Astrocyte of the spinal cord (primary cell): ENCODE data around the gene MTHFD1.

Source experiments
- DNase-seq: peaks from one replicate; pipeline ENCODE4 v3.0.0; 2011; ENCODE audit warnings: low read depth, low spot score
- H3K4me3 ChIP-seq: 2 replicates; pipeline ENCODE4 v1.5.1; 2011; ENCODE audit warnings: low read depth, mild to moderate bottlenecking, low read length, moderate library complexity
- CTCF ChIP-seq: IDR thresholded peaks from 2 replicates; pipeline ENCODE4 v1.5.1; 2012; ENCODE audit warnings: low read depth, mild to moderate bottlenecking, low read length, inconsistent platforms
- in situ Hi-C: cut with HindIII; loops from 2 replicates; pipeline ENCODE4 v1.10.0; 2017; ENCODE audit warnings: low sequenced_read_pairs

Gene MTHFD1

GRCh38 chr14:64501411-64502171, 113.4 kb downstream of the MTHFD1 start:
- in situ Hi-C loops: no loop called here
- DNase-seq: peak; percentile 71
- peak overlapping the region; percentile 6 for H3K4me3 ChIP-seq
- no peak for TF ChIP-seq CTCF

GRCh38 chr14:64502456-64502855, 114.3 kb downstream of the MTHFD1 start:
- no peak for TF ChIP-seq CTCF
- no peak for DNase-seq
- in situ Hi-C loops: no loop called here
- H3K4me3 ChIP-seq: peak overlapping the region; percentile 81

- DNase-seq: peak; percentile 29
- H3K4me3 ChIP-seq: peak overlapping the region; percentile 81
- TF ChIP-seq CTCF: no peak
- in situ Hi-C loops: no loop called here
Measured at GRCh38 chr14:64502887-64503433, 114.8 kb downstream of the MTHFD1 start.

GRCh38 chr14:64503434-64504309, 115.5 kb downstream of the MTHFD1 start, which contains the start of gene ZBTB25:
ZBTB25 (minus strand) TSS chr14:64503838; CDS start chr14:64490533, 13,305 bp downstream.
- in situ Hi-C loops: no loop called here
- no peak for TF ChIP-seq CTCF
- H3K4me3 ChIP-seq: peak within 1 kb of the TSS; percentile 92
- DNase-seq: peak; percentile 95

- no peak for TF ChIP-seq CTCF
- in situ Hi-C loops: no loop called here
- peak within 1 kb of the TSS; percentile 92 for H3K4me3 ChIP-seq
- peak; percentile 93 for DNase-seq
Measured at GRCh38 chr14:64504310-64504896, 116.2 kb downstream of the MTHFD1 start, which contains the start of gene ZBTB1. ZBTB1 (plus strand) TSS chr14:64504770; CDS start chr14:64521505, 16,735 bp downstream.
